SIG-M5 treated with dmso at 0.1 percent for 504 hours (cell line): ENCODE measurements around the gene SNRNP200.

Experiments
- DNase-seq: peaks from one replicate; lab custom pipeline; 2025; ENCODE audit not compliant: unreplicated experiment; lab: John Stamatoyannopoulos, UW

The SNRNP200 gene

GRCh38 chr2:96305091-96305978 lies at the start of gene SNRNP200:
SNRNP200 (minus strand) TSS chr2:96305546; CDS start chr2:96305437, 109 bp downstream.
- DNase-seq = peak; percentile 94

- DNase-seq = no peak
These were observed 49.1 kb upstream of the SNRNP200 start for GRCh38 chr2:96354492-96354891.

- DNase-seq = no peak
These were observed 48.3 kb upstream of the SNRNP200 start for GRCh38 chr2:96353606-96354101.

GRCh38 chr2:96353032-96353561 lies 47.8 kb upstream of the SNRNP200 start:
- DNase-seq = no peak

GRCh38 chr2:96347395-96347794 lies 42.0 kb upstream of the SNRNP200 start:
- DNase-seq = no peak

GRCh38 chr2:96345868-96346462 lies 40.6 kb upstream of the SNRNP200 start:
- DNase-seq = no peak

GRCh38 chr2:96345438-96345837 lies 40.1 kb upstream of the SNRNP200 start:
- no peak for DNase-seq

- no peak for DNase-seq
These were observed 38.7 kb upstream of the SNRNP200 start for GRCh38 chr2:96344011-96344410.

GRCh38 chr2:96342085-96342484 lies 36.7 kb upstream of the SNRNP200 start:
- DNase-seq = no peak

GRCh38 chr2:96341641-96342040 lies 36.3 kb upstream of the SNRNP200 start:
- no peak for DNase-seq

- no peak for DNase-seq
These were observed 35.4 kb upstream of the SNRNP200 start for GRCh38 chr2:96340493-96341414.

- peak; percentile 79 for DNase-seq
These were observed 31.5 kb upstream of the SNRNP200 start for GRCh38 chr2:96336873-96337272.

GRCh38 chr2:96336104-96336775 lies 30.9 kb upstream of the SNRNP200 start:
- DNase-seq = peak; percentile 30

- no peak for DNase-seq
These were observed 28.4 kb upstream of the SNRNP200 start for GRCh38 chr2:96333708-96334107.

- DNase-seq = no peak
These were observed 25.1 kb upstream of the SNRNP200 start for GRCh38 chr2:96330407-96330806.

- no peak for DNase-seq
These were observed 24.5 kb upstream of the SNRNP200 start for GRCh38 chr2:96329874-96330273.

- no peak for DNase-seq
These were observed 24.1 kb upstream of the SNRNP200 start for GRCh38 chr2:96329456-96329855.

- DNase-seq = no peak
These were observed 21.9 kb upstream of the SNRNP200 start for GRCh38 chr2:96326990-96327820.

GRCh38 chr2:96326564-96326963 lies 21.2 kb upstream of the SNRNP200 start:
- no peak for DNase-seq

- no peak for DNase-seq
These were observed 20.5 kb upstream of the SNRNP200 start for GRCh38 chr2:96325884-96326255.
